LNCaP clone FGC (cell line): ENCODE data around the gene FGF5.

Experiments used
- DNase-seq: peaks from one replicate; pipeline ENCODE4 v3.0.0-alpha.2; 2011; ENCODE audit warnings: low read depth
- H3K4me3 ChIP-seq: 2 replicates; pipeline ENCODE4 v1.5.1; 2011; ENCODE audit warnings: mild to moderate bottlenecking, low read depth, low read length, control low read depth
- CTCF ChIP-seq: IDR thresholded peaks from 2 replicates; pipeline ENCODE4 v1.5.1; 2012; ENCODE audit warnings: mild to moderate bottlenecking; ENCODE audit not compliant: control insufficient read depth, insufficient read depth; ENCODE audit errors: extremely low read depth

The FGF5 gene

GRCh38 chr4:80253510-80253909, 13.0 kb upstream of the FGF5 start:
- no peak for DNase-seq
- no peak for TF ChIP-seq CTCF
- H3K4me3 ChIP-seq, result no peak overlapping the region

GRCh38 chr4:80254114-80254513, 12.3 kb upstream of the FGF5 start:
- DNase-seq, result no peak
- no peak for TF ChIP-seq CTCF
- H3K4me3 ChIP-seq, result no peak overlapping the region

- TF ChIP-seq CTCF, result no peak
- no peak for DNase-seq
- no peak overlapping the region for H3K4me3 ChIP-seq
These were observed 11.0 kb upstream of the FGF5 start for GRCh38 chr4:80255329-80256095.

- no peak for DNase-seq
- no peak overlapping the region for H3K4me3 ChIP-seq
- TF ChIP-seq CTCF, result no peak
These were observed 8.6 kb upstream of the FGF5 start for GRCh38 chr4:80257851-80258250.

GRCh38 chr4:80259012-80259411, 7.5 kb upstream of the FGF5 start:
- DNase-seq, result no peak
- no peak for TF ChIP-seq CTCF
- no peak overlapping the region for H3K4me3 ChIP-seq

GRCh38 chr4:80259817-80260216, 6.6 kb upstream of the FGF5 start:
- no peak for DNase-seq
- no peak overlapping the region for H3K4me3 ChIP-seq
- TF ChIP-seq CTCF, result no peak
